ENCODE results near the gene DUSP19.

DNA sequence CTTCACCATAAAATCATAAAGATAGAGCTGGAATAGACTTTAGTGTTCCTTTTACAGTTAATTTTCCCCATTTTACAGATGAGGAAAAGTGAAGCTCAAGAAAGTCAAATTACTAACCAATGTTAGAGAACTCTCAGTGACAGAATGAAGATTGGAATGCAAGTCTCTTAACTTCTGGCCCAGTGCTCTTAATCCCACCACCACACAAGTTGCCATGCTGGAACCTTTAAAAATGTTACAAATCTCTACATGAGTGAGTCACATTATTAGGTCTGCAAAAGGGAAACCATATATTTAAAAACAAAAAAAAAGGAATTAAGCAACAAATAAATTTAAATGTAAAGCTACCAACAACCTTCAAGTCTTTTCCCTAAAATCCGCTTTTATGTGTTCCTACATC lies 43.7 kb upstream of the DUSP19 start:
- TF ChIP-seq, protein P1, sequence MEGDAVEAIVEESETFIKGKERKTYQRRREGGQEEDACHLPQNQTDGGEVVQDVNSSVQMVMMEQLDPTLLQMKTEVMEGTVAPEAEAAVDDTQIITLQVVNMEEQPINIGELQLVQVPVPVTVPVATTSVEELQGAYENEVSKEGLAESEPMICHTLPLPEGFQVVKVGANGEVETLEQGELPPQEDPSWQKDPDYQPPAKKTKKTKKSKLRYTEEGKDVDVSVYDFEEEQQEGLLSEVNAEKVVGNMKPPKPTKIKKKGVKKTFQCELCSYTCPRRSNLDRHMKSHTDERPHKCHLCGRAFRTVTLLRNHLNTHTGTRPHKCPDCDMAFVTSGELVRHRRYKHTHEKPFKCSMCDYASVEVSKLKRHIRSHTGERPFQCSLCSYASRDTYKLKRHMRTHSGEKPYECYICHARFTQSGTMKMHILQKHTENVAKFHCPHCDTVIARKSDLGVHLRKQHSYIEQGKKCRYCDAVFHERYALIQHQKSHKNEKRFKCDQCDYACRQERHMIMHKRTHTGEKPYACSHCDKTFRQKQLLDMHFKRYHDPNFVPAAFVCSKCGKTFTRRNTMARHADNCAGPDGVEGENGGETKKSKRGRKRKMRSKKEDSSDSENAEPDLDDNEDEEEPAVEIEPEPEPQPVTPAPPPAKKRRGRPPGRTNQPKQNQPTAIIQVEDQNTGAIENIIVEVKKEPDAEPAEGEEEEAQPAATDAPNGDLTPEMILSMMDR (conservative IDR thresholded peaks at IDR 0.05) = no peak
- TF ChIP-seq ZFX (IDR thresholded peaks at IDR 0.05) = no peak

All from C4-2B (cell line).